ENCODE results near the gene SEMA3B. TPM values are rescaled to one million over a fixed set of nuclear protein-coding genes. Genes with fewer than 3 reads are reported as not detected.

Gene SEMA3B
- 10 to 100 TPM; 10.1 to 17.6 (median 11.1) TPM for total RNA-seq

DNA sequence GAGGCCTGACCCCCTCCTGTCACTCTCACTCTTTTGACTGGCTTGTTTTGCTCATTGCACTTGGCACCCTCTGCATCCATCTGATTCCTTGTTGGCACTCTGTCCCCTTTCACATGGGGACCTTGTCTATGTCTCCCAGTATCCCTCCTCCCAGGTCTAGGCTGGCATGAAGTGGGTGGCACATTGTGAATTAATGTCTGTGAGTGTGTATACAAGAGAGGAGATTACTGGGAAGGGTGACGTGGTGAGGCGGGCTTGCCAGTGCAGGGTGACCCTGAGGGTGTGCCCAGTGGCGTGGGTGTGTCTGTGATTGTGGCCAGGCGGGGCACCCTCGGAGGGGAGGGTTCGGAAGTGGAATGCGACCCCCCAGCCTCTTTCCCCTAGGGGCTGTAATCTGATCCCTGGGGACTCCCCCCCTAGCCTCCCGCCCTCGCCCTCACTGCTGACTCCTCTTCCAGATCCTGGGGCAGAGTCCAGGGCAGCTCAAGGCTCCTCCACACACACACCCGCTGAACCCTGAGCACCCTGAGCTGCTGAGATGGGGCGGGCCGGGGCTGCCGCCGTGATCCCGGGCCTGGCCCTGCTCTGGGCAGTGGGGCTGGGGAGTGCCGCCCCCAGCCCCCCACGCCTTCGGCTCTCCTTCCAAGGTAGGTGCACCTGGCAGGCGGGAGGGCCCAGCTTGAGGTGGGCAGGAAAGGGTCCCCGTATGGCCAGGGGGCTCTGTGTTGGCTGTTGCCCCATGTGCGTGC is at the start of gene SEMA3B:
TSS of gene SEMA3B (plus strand) at position 445 of the 749 bp plus-strand sequence. CDS start at position 539, 94 bp downstream.
- no peaks in the 10 kb centered on the region for H3K36me3 ChIP-seq
- no peaks in the 10 kb centered on the region for H3K9me3 ChIP-seq
- peaks cover 17 to 46% of the 10 kb centered on the region in 2 donors for H3K4me1 ChIP-seq
- intact Hi-C loops (cut with DNase I; ENCODE audit: low total_unique reads), result no loop called here
- peak within 1 kb of the TSS; percentile 40 to 51 (median 47) for H3K4me3 ChIP-seq
- DNase-seq (ENCODE audit: low spot score in 2 of 2), result peak in 1 of 2 donors; percentile 67
- no peak for TF ChIP-seq POLR2A (IDR thresholded peaks at IDR 0.05)
- no peak for TF ChIP-seq POLR2AphosphoS5 (IDR thresholded peaks at IDR 0.05)
- no peak for TF ChIP-seq CTCF (IDR thresholded peaks at IDR 0.05)
- no peaks in the 10 kb centered on the region for H3K27me3 ChIP-seq
- peak within 1 kb of the TSS; percentile 94 to 100 for H3K27ac ChIP-seq

DNA sequence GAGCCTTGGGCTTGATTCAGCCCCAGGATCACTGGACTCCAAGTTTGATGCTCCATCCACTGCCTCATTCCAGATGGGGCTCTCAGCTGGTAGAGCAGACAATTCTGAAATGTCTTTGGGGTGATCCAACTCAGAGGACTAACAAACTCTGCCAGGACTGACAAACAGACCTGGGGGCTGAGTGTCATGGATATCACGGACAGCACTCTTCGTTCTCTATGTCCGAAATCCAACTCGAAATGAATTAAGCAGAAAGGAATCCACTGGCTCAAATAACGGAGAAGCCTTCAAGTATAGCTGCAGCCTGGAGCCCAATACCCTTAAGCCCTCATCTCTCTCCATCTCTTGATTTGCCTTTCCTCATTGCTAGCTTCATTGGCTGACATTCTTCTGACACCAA is 49.7 kb upstream of the SEMA3B start:
- Histone ChIP-seq H3K36me3 (no peaks in the 10 kb centered on the region), H3K4me3 (no peak overlapping the region), H3K4me1 (no peaks in the 10 kb centered on the region), H3K27ac (no peak overlapping the region), H3K27me3 (no peaks in the 10 kb centered on the region), H3K9me3 (no peaks in the 10 kb centered on the region)
- intact Hi-C loops (cut with DNase I; ENCODE audit: low total_unique reads), result no loop called here
- no peak for DNase-seq (ENCODE audit: low spot score in 2 of 2)
- TF ChIP-seq POLR2AphosphoS5 (IDR thresholded peaks at IDR 0.05) (no peak), CTCF (IDR thresholded peaks at IDR 0.05) (no peak), POLR2A (IDR thresholded peaks at IDR 0.05) (no peak)

GRCh38 chr3:50220109-50220508 is 48.8 kb upstream of the SEMA3B start:
- intact Hi-C loops (cut with DNase I; ENCODE audit: low total_unique reads), result no loop called here

DNA sequence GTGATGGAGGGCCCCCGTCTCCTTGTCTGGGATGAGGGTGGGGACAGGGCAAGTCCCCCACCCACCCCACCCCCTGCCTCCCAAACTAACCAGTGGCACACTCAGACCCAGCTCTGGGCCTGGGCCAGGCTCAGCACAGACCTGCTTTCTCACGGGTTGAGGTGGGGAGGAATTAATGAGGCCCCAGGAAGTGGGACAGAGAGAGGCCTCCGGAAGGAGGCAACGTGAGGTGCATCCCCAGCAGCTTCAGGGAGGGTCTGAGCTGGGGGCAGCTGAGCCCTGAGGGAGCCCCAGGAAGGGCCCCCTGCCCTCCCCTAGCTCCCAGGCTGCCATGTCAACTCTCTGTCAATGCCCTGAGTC is 47.9 kb upstream of the SEMA3B start:
- Histone ChIP-seq H3K4me3 (no peak overlapping the region), H3K9me3 (no peaks in the 10 kb centered on the region), H3K27ac (peak overlapping the region in 1 of 2 donors; percentile 45), H3K27me3 (no peaks in the 10 kb centered on the region), H3K36me3 (no peaks in the 10 kb centered on the region), H3K4me1 (no peaks in the 10 kb centered on the region)
- no peak for TF ChIP-seq CTCF (IDR thresholded peaks at IDR 0.05)
- no peak for DNase-seq (ENCODE audit: low spot score in 2 of 2)
- intact Hi-C loops (cut with DNase I; ENCODE audit: low total_unique reads), result no loop called here

More at GRCh38 chr3:50220109-50220508, 48.8 kb upstream of the SEMA3B start:
- H3K27me3 ChIP-seq, result no peaks in the 10 kb centered on the region
- no peak overlapping the region for H3K4me3 ChIP-seq
- no peaks in the 10 kb centered on the region for H3K36me3 ChIP-seq
- no peaks in the 10 kb centered on the region for H3K9me3 ChIP-seq
- no peak overlapping the region for H3K27ac ChIP-seq
- H3K4me1 ChIP-seq, result no peaks in the 10 kb centered on the region
- TF ChIP-seq CTCF (IDR thresholded peaks at IDR 0.05) (no peak), POLR2AphosphoS5 (IDR thresholded peaks at IDR 0.05) (no peak), POLR2A (IDR thresholded peaks at IDR 0.05) (no peak)
- DNase-seq (ENCODE audit: low spot score in 2 of 2), result no peak

- H3K27me3 ChIP-seq, result no peaks in the 10 kb centered on the region
- intact Hi-C loops (cut with DNase I; ENCODE audit: low total_unique reads), result no loop called here
- H3K4me1 ChIP-seq, result no peaks in the 10 kb centered on the region
- peak overlapping the region in 1 of 2 donors; percentile 45 for H3K27ac ChIP-seq
- DNase-seq (ENCODE audit: low spot score in 2 of 2), result no peak
- no peaks in the 10 kb centered on the region for H3K36me3 ChIP-seq
- no peak overlapping the region for H3K4me3 ChIP-seq
- H3K9me3 ChIP-seq, result no peaks in the 10 kb centered on the region
- no peak for TF ChIP-seq POLR2AphosphoS5 (IDR thresholded peaks at IDR 0.05)
- TF ChIP-seq POLR2A (IDR thresholded peaks at IDR 0.05), result no peak
- TF ChIP-seq CTCF (IDR thresholded peaks at IDR 0.05), result no peak
Observed at GRCh38 chr3:50221411-50222168, 47.4 kb upstream of the SEMA3B start.

Measured in breast epithelium (tissue), 4 donors.